PC-3 (cell line): ENCODE measurements around the gene GPATCH1. TPM values are rescaled to one million over a fixed set of nuclear protein-coding genes. Genes with fewer than 3 reads are reported as not detected.
A peak's percentile ranks its signal among the peaks of the same experiment; 100 is the strongest.

Experiments
- ATAC-seq: fragments of 200-7000 bp; cut with Tn5 transposase; 2 replicates; pipeline ENCODE4 v1.9.1; 2020; ENCODE audit warnings: mild to moderate bottlenecking, moderate library complexity
- BruUV-seq: library from RNA; stranded (reverse); fragments of 400-500 nt; replicated peaks from 2 replicates; lab custom pipeline; 2021; lab: Mats Ljungman, UMichigan
- CTCF ChIA-PET: fragments of 300-600 bp; sonication (Branson Sonifier 250); formaldehyde crosslinking; loops from one replicate; lab custom pipeline; 2022; ENCODE audit warnings: antibody characterized with exemption; lab: Charles Lee
- POLR2A ChIA-PET: fragments of 300-600 bp; sonication (Branson Sonifier 250); formaldehyde crosslinking; loops from one replicate; lab custom pipeline; 2022; ENCODE audit warnings: antibody characterized with exemption; ENCODE audit not compliant: unreplicated experiment; lab: Charles Lee
- DNase-seq: peaks from one replicate; pipeline ENCODE4 v3.0.0-alpha.2; 2015
- H2AFZ ChIP-seq: fragments of 300-600 bp; sonication (generic); 2 replicates; pipeline ENCODE4 v1.6.0; 2016; ENCODE audit warnings: antibody characterized with exemption, low read length
- H3F3A ChIP-seq: fragments of 300-600 bp; sonication (generic); one replicate; pipeline ENCODE4 v1.6.0; 2017; ENCODE audit warnings: antibody characterized with exemption, low read length, control low read depth, mild to moderate bottlenecking; ENCODE audit not compliant: unreplicated experiment
- H3K27ac ChIP-seq: fragments of 300-600 bp; sonication (generic); 2 replicates; pipeline ENCODE4 v1.5.1; 2016; ENCODE audit warnings: mild to moderate bottlenecking, low read length
- H3K27me3 ChIP-seq: fragments of 300-600 bp; sonication (generic); 2 replicates; pipeline ENCODE4 v1.6.1; 2016; ENCODE audit warnings: low read length, mixed read lengths
- H3K36me3 ChIP-seq: fragments of 300-600 bp; sonication (generic); 2 replicates; pipeline ENCODE4 v1.6.1; 2016; ENCODE audit warnings: low read depth, mixed run types, low read length, mixed read lengths
- H3K4me1 ChIP-seq: fragments of 300-600 bp; sonication (generic); 2 replicates; pipeline ENCODE4 v1.5.1; 2016; ENCODE audit warnings: low read length; ENCODE audit not compliant: insufficient read depth
- H3K4me2 ChIP-seq: fragments of 300-600 bp; sonication (generic); 2 replicates; pipeline ENCODE4 v1.6.0; 2016; ENCODE audit warnings: low read length
- H3K4me3 ChIP-seq: fragments of 300-600 bp; sonication (generic); 2 replicates; pipeline ENCODE4 v1.5.1; 2016; ENCODE audit warnings: mild to moderate bottlenecking, low read length, mixed read lengths
- H3K79me2 ChIP-seq: fragments of 300-600 bp; sonication (generic); 2 replicates; pipeline ENCODE4 v1.6.1; 2017; ENCODE audit warnings: low read length, mixed read lengths
- H3K9ac ChIP-seq: fragments of 300-600 bp; sonication (generic); 2 replicates; pipeline ENCODE4 v1.6.0; 2016; ENCODE audit warnings: mild to moderate bottlenecking, low read length
- H3K9me2 ChIP-seq: fragments of 300-600 bp; sonication (generic); replicated peaks from 2 replicates; pipeline ENCODE4 v1.6.1; 2016; ENCODE audit warnings: mixed run types, low read length, mixed read lengths
- H3K9me3 ChIP-seq: fragments of 300-600 bp; sonication (generic); 2 replicates; pipeline ENCODE4 v1.6.1; 2016; ENCODE audit warnings: low read length, mixed read lengths
- H4K20me1 ChIP-seq: fragments of 300-600 bp; sonication (generic); 2 replicates; pipeline ENCODE4 v1.6.1; 2016; ENCODE audit warnings: low read length, mixed read lengths
- CTCF ChIP-seq: fragments of 300-600 bp; sonication (generic); conservative IDR thresholded peaks from 2 replicates; pipeline ENCODE4 v1.5.1; 2017; ENCODE audit warnings: antibody characterized with exemption, low read depth, mild to moderate bottlenecking, low read length
- EZH2 ChIP-seq: fragments of 300-600 bp; sonication (generic); IDR thresholded peaks from one replicate; pipeline ENCODE4 v1.6.1; 2017; ENCODE audit warnings: antibody characterized with exemption, mild to moderate bottlenecking, low read length; ENCODE audit not compliant: unreplicated experiment
- EZH2phosphoT487 ChIP-seq: fragments of 300-600 bp; sonication (generic); IDR thresholded peaks from 2 replicates; pipeline ENCODE4 v1.6.1; 2018; ENCODE audit warnings: mild to moderate bottlenecking, antibody characterized with exemption, low read length, borderline replicate concordance
- intact Hi-C: fragments of 100-400 bp; cut with micrococcal nuclease; formaldehyde crosslinking; loops from 2 replicates; pipeline ENCODE4 v1.9.0; 2023
- total RNA-seq: library from RNA; depleted of rRNA; stranded (reverse); fragments of >200 nt; gene quantifications from 2 replicates; pipeline ENCODE4 v1.2.3, GENCODE V29; 2014

GPATCH1 gene
- total RNA-seq, 1 experiment from 2014 or later = 6.9 TPM

DNA sequence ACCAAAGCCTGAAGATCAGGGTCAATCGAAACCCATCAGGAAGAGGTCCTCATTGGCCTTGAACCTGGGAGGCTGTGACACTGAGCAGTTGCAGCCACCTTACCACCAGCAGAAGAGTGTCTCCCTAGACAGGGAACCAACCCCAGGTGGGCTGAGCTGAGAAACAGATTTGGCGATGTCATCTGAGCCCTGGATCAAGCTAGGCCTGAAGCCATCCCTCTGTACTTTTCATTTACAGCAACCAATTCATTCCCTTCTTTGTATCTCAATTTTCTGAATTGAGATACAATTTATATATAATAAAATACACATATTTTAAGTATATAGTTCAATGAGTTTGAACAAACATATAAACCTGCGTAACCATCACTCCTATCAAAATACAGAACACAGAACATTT lies 30.9 kb upstream of the GPATCH1 start:
- Histone ChIP-seq H3K4me1 (peaks cover 74% of the 10 kb centered on the region), H3K4me2 (no peak overlapping the region), H3K9me2 (no peaks in the 10 kb centered on the region), H3K27me3 (no peaks in the 10 kb centered on the region), H3K9ac (no peak overlapping the region), H3K36me3 (peaks cover 10% of the 10 kb centered on the region), H4K20me1 (no peaks in the 10 kb centered on the region), H3K79me2 (peaks cover 80% of the 10 kb centered on the region), H3F3A (no peaks in the 10 kb centered on the region), H3K9me3 (no peaks in the 10 kb centered on the region), H3K27ac (0 out of 2 replicates have a peak overlapping the region, but pooled peaks have one; percentile 92), H2AFZ (no peak overlapping the region), H3K4me3 (no peak overlapping the region)
- DNase-seq (no peak), ATAC-seq (no peak)
- CTCF ChIA-PET = no interaction called here
- POLR2A ChIA-PET = no interaction called here
- intact Hi-C loops = no loop called here
- BruUV-seq = no TSS peak
- TF ChIP-seq EZH2phosphoT487 (no peak), EZH2 (no peak), CTCF (no peak)

GRCh38 chr19:33052352-33052972 lies 28.5 kb upstream of the GPATCH1 start:
- no peaks in the 10 kb centered on the region for H3F3A ChIP-seq
- H3K4me2 ChIP-seq = peak overlapping the region; percentile 65
- H3K4me1 ChIP-seq = peaks cover 65% of the 10 kb centered on the region
- DNase-seq (peak; percentile 78), ATAC-seq (peak; percentile 47)
- H3K9ac ChIP-seq = peak overlapping the region; percentile 58
- no peaks in the 10 kb centered on the region for H3K27me3 ChIP-seq
- H3K9me3 ChIP-seq = no peaks in the 10 kb centered on the region
- no TSS peak for BruUV-seq
- intact Hi-C loops = no loop called here
- TF ChIP-seq EZH2 = no peak
- no peak for TF ChIP-seq EZH2phosphoT487
- TF ChIP-seq CTCF = no peak
- peaks cover 10% of the 10 kb centered on the region for H3K36me3 ChIP-seq
- peak overlapping the region; percentile 93 for H3K27ac ChIP-seq
- no peaks in the 10 kb centered on the region for H3K9me2 ChIP-seq
- CTCF ChIA-PET = no interaction called here
- H3K79me2 ChIP-seq = peaks cover 78% of the 10 kb centered on the region
- no peak overlapping the region for H2AFZ ChIP-seq
- no peaks in the 10 kb centered on the region for H4K20me1 ChIP-seq
- H3K4me3 ChIP-seq = no peak overlapping the region
- POLR2A ChIA-PET = interaction anchor here (0.7 kb wide), 1 partner anchor 111 kb away, joined by 3 read pairs; no protein-coding TSS in a partner anchor

DNA sequence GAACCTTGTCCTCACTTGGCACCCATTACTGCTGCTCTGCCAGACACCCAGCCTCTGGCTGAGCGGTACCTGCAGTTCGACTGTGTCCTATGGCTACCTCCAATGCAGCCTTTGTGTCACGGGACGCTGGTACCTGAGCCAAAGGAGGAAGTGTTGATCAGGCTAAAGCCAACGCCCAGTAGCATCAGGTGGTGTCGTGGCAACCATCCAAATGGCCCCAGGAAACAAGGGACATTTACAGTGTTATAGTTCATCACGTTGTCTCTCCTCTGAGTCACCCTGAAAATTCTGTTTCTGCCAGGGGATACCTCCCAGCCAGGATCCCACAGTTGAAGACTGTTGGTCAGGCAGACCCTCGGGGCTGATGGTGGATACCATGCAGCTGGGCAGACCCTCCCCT lies 26.4 kb upstream of the GPATCH1 start:
- peaks cover 83% of the 10 kb centered on the region for H3K79me2 ChIP-seq

More for the DNA sequence above, 26.4 kb upstream of the GPATCH1 start:
- H3K4me1 ChIP-seq = peaks cover 47% of the 10 kb centered on the region
- no peaks in the 10 kb centered on the region for H3K27me3 ChIP-seq
- intact Hi-C loops = no loop called here
- H3K9ac ChIP-seq = peak overlapping the region; percentile 45
- H3K27ac ChIP-seq = peak overlapping the region; percentile 93
- ChIA-PET CTCF (no interaction called here), POLR2A (no interaction called here)
- H3K36me3 ChIP-seq = peaks cover 10% of the 10 kb centered on the region
- no peak overlapping the region for H2AFZ ChIP-seq
- DNase-seq (peak; percentile 94), ATAC-seq (peak; percentile 70)
- peaks cover under 1% of the 10 kb centered on the region; the same call in 1 of the 2 replicates for H4K20me1 ChIP-seq
- peak overlapping the region; percentile 46; the same call in 1 of the 2 replicates for H3K4me2 ChIP-seq
- TF ChIP-seq EZH2phosphoT487 (no peak), CTCF (no peak), EZH2 (no peak)
- BruUV-seq = no TSS peak
- H3K9me2 ChIP-seq = no peaks in the 10 kb centered on the region
- H3K4me3 ChIP-seq = no peak overlapping the region
- H3K9me3 ChIP-seq = no peaks in the 10 kb centered on the region
- no peaks in the 10 kb centered on the region for H3F3A ChIP-seq
